OCI-LY7 (cell line): Measurements from ENCODE around the gene KDM2B. TPM values are rescaled to one million over a fixed set of nuclear protein-coding genes. Genes with fewer than 3 reads are reported as not detected.

Experiments
- BruUV-seq: library from RNA; stranded (reverse); fragments of 400-500 nt; replicated peaks from 2 replicates; lab custom pipeline; 2021; lab: Mats Ljungman, UMichigan
- CTCF ChIA-PET: fragments of 300-600 bp; sonication (Branson Sonifier 250); formaldehyde crosslinking; loops from one replicate; lab custom pipeline; 2022; ENCODE audit warnings: antibody characterized with exemption; ENCODE audit not compliant: unreplicated experiment; lab: Charles Lee
- POLR2A ChIA-PET: fragments of 300-600 bp; sonication (Branson Sonifier 250); formaldehyde crosslinking; loops from one replicate; lab custom pipeline; 2022; ENCODE audit warnings: antibody characterized with exemption; lab: Charles Lee
- DNase-seq: peaks from one replicate; pipeline ENCODE4 v3.0.0-alpha.2; 2015; ENCODE audit warnings: low spot score
- H2AFZ ChIP-seq: fragments of 200-600 bp; sonication (generic), shearing (Covaris generic); 2 replicates; pipeline ENCODE4 v1.6.1; 2014; ENCODE audit warnings: mild to moderate bottlenecking, antibody characterized with exemption, low read length, moderate library complexity
- H3K27ac ChIP-seq: fragments of 200-600 bp; sonication (generic); 2 replicates; pipeline ENCODE4 v1.5.1; 2014; ENCODE audit warnings: mixed run types, low read depth, mild to moderate bottlenecking, moderate library complexity, low read length, inconsistent platforms; ENCODE audit not compliant: poor library complexity, severe bottlenecking
- H3K36me3 ChIP-seq: fragments of 200-600 bp; sonication (generic); 2 replicates; pipeline ENCODE4 v1.6.1; 2014; ENCODE audit warnings: mild to moderate bottlenecking, antibody characterized with exemption, low read length, moderate library complexity, mixed read lengths; ENCODE audit not compliant: insufficient read depth
- H3K4me1 ChIP-seq: fragments of 200-600 bp; sonication (generic); 2 replicates; pipeline ENCODE4 v1.5.1; 2014; ENCODE audit warnings: mild to moderate bottlenecking, low read length; ENCODE audit not compliant: insufficient read depth, poor library complexity, severe bottlenecking
- H3K4me2 ChIP-seq: fragments of 200-600 bp; sonication (generic); 2 replicates; pipeline ENCODE4 v1.6.1; 2014; ENCODE audit warnings: mild to moderate bottlenecking, low read length
- H3K4me3 ChIP-seq: fragments of 200-600 bp; sonication (generic); 2 replicates; pipeline ENCODE4 v1.5.1; 2014; ENCODE audit warnings: mild to moderate bottlenecking, low read depth, low read length; ENCODE audit not compliant: poor library complexity, severe bottlenecking
- H3K79me2 ChIP-seq: fragments of 200-600 bp; sonication (generic); 2 replicates; pipeline ENCODE4 v1.6.1; 2016; ENCODE audit warnings: low read depth, mild to moderate bottlenecking, low read length, moderate library complexity, mixed read lengths; ENCODE audit not compliant: insufficient read depth
- H3K9me2 ChIP-seq: fragments of 200-600 bp; sonication (generic); 2 replicates; pipeline ENCODE4 v1.6.1; 2016; ENCODE audit warnings: mild to moderate bottlenecking, low read length, mixed read lengths; ENCODE audit not compliant: insufficient read depth
- H3K9me3 ChIP-seq: fragments of 200-600 bp; sonication (generic); 2 replicates; pipeline ENCODE4 v1.6.1; 2014; ENCODE audit warnings: mild to moderate bottlenecking, mixed run types, low read length, mixed read lengths
- H4K20me1 ChIP-seq: fragments of 200-600 bp; sonication (generic); 2 replicates; pipeline ENCODE4 v1.6.1; 2014; ENCODE audit warnings: mild to moderate bottlenecking, antibody characterized with exemption, low read length, moderate library complexity, mixed read lengths; ENCODE audit not compliant: insufficient read depth
- CTCF ChIP-seq: fragments of 200-600 bp; sonication (generic); conservative IDR thresholded peaks from 2 replicates; pipeline ENCODE4 v1.5.1; 2014; ENCODE audit warnings: mild to moderate bottlenecking, antibody characterized with exemption, low read length, moderate library complexity, mixed read lengths
- EZH2phosphoT487 ChIP-seq: fragments of 200-600 bp; sonication (generic); IDR thresholded peaks from 2 replicates; pipeline ENCODE4 v1.6.1; 2018; ENCODE audit warnings: low read depth, borderline replicate concordance, mild to moderate bottlenecking, mixed run types, antibody characterized with exemption, low read length, moderate library complexity, mixed read lengths
- intact Hi-C: fragments of 100-400 bp; cut with micrococcal nuclease; formaldehyde crosslinking; loops from one replicate; pipeline ENCODE4 v1.10.0; 2022; ENCODE audit not compliant: unreplicated experiment
- total RNA-seq, 2 experiments: library from RNA; depleted of rRNA in 1 of 2; stranded (reverse); fragments of >200 nt in 1 of 2; shearing (Covaris generic) in 1 of 2; gene quantifications; 2 replicates each; pipeline ENCODE4 v1.2.3, GENCODE V29; 2014 to 2022

KDM2B gene
- total RNA-seq, 2 experiments from 2014 or later: 78.5 to 88.0 TPM

DNA sequence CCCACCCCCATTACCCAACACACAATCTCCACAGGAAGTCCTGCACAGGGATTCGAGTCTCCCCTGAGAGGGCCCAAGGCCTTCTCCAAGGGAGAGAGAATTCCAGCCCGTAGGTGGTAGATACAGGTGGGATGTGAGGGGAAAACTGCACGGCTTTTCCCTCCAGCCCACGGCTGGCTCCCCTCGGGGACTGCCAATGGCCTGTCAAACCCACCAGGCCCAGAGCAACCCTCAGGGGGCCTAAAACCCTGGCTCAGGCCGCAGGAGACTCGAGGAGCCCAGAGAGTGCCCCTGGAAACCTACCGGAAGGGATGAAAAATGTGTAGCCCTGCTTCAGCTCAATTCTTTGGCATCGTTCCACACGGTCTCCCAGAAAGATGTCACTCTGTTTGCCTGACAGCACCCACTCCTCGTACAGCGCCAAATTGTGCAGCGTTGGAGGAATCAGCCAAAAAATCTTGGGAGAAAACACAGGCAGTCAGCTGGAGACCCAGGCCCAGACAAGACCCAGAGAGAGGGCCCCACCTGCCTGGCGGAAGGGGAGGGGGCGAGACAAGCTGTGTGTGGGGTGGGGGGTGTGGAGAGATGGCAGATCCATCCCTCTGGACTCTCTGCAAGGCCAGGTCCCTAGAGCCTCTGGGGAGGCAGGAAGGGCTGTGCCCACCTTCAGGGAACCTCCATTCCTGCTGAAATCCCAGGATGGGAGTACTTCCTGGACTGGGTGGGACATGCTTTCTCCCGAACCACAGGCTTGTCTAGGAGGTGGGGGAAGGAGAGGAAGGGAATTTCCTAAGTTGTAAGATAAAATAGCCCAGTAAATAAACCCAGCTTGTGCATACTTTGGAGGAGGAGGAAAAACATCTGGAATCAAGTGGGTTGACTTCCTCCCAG lies 48.1 kb downstream of the KDM2B start:
- TF ChIP-seq CTCF (no peak), EZH2phosphoT487 (no peak)
- peaks cover 54% of the 10 kb centered on the region for H3K4me1 ChIP-seq
- H3K9me3 ChIP-seq: no peaks in the 10 kb centered on the region
- H3K79me2 ChIP-seq: no peaks in the 10 kb centered on the region
- ChIA-PET CTCF (no interaction called here), POLR2A (no interaction called here)
- no peaks in the 10 kb centered on the region for H3K9me2 ChIP-seq
- H2AFZ ChIP-seq: no peak overlapping the region
- H3K4me2 ChIP-seq: no peak overlapping the region
- H3K36me3 ChIP-seq: peaks cover 41% of the 10 kb centered on the region
- no peak for DNase-seq
- no peaks in the 10 kb centered on the region for H4K20me1 ChIP-seq
- no peak overlapping the region for H3K27ac ChIP-seq
- intact Hi-C loops: no loop called here
- no peak overlapping the region for H3K4me3 ChIP-seq
- no TSS peak for BruUV-seq

- H4K20me1 ChIP-seq: no peaks in the 10 kb centered on the region
- ChIA-PET POLR2A (no interaction called here), CTCF (no interaction called here)
- H3K4me3 ChIP-seq: no peak overlapping the region
- H3K4me2 ChIP-seq: peak overlapping the region; percentile 54
- peak overlapping the region; percentile 72 for H3K27ac ChIP-seq
- no TSS peak for BruUV-seq
- no peak overlapping the region for H2AFZ ChIP-seq
- peaks cover 43% of the 10 kb centered on the region for H3K4me1 ChIP-seq
- TF ChIP-seq CTCF: no peak
- TF ChIP-seq EZH2phosphoT487: no peak
- no peaks in the 10 kb centered on the region for H3K9me2 ChIP-seq
- peaks cover 43% of the 10 kb centered on the region for H3K36me3 ChIP-seq
- no peaks in the 10 kb centered on the region for H3K79me2 ChIP-seq
- intact Hi-C loops: no loop called here
- H3K9me3 ChIP-seq: no peaks in the 10 kb centered on the region
- DNase-seq: no peak
Observed at GRCh38 chr12:121531356-121531750, 49.5 kb downstream of the KDM2B start.
